Lung (tissue), 16 donors: ENCODE results near the gene ICE1. TPM values are rescaled to one million over a fixed set of nuclear protein-coding genes. Genes with fewer than 3 reads are reported as not detected.

Experiments used
- ATAC-seq: fragments of 200-7000 bp; cut with Tn5 transposase; one replicate; pipeline ENCODE4 v1.9.1; 2020; ENCODE audit warnings: moderate number of reproducible peaks; ENCODE audit not compliant: insufficient read depth, low FRiP score
- DNase-seq, 3 donors: peaks; one replicate each; pipeline ENCODE4 v3.0.0-alpha.2; 2013 to 2017
- H3K27ac ChIP-seq, 2 donors: one replicate each; pipeline ENCODE4 v1.5.1; 2013; ENCODE audit warnings: mild to moderate bottlenecking in 2 of 2, moderate library complexity in 2 of 2, control low read depth in 1 of 2, inconsistent platforms in 1 of 2, low read depth in 1 of 2, low read length in 1 of 2
- H3K27me3 ChIP-seq, 3 donors: one replicate each; pipeline ENCODE4 v1.5.1; 2013; ENCODE audit warnings: low read length in 2 of 3; ENCODE audit not compliant: control insufficient read depth in 3 of 3, insufficient read depth in 3 of 3
- H3K36me3 ChIP-seq, 4 donors: one replicate each; pipeline ENCODE4 v1.5.1; 2013; ENCODE audit warnings: low read length in 4 of 4, mild to moderate bottlenecking in 1 of 4, moderate library complexity in 1 of 4; ENCODE audit not compliant: control insufficient read depth in 4 of 4, insufficient read depth in 4 of 4
- H3K4me1 ChIP-seq, 5 donors: one replicate each; pipeline ENCODE4 v1.5.1; 2013; ENCODE audit warnings: low read length in 5 of 5, mild to moderate bottlenecking in 2 of 5, moderate library complexity in 1 of 5; ENCODE audit not compliant: control insufficient read depth in 5 of 5, insufficient read depth in 5 of 5
- H3K4me3 ChIP-seq: one replicate; pipeline ENCODE4 v1.5.1; 2013; ENCODE audit warnings: mild to moderate bottlenecking, control low read depth, moderate library complexity
- H3K9ac ChIP-seq, 2 donors: one replicate each; pipeline ENCODE4 v1.5.1; 2013; ENCODE audit warnings: low read length in 2 of 2, control low read depth in 1 of 2; ENCODE audit not compliant: insufficient read depth in 1 of 2
- H3K9me3 ChIP-seq, 4 donors: one replicate each; pipeline ENCODE4 v1.5.1; 2013; ENCODE audit warnings: low read length in 3 of 4, mild to moderate bottlenecking in 1 of 4, moderate library complexity in 1 of 4; ENCODE audit not compliant: control insufficient read depth in 4 of 4, insufficient read depth in 3 of 4
- WGBS, 2 donors: extraction: QIAGEN DNeasy Blood & Tissue Kit; methylation state at CpG; one replicate each; pipeline ENCODE4 v1.1.7; 2013; 5-methylcytosine and 5-hydroxymethylcytosine counted together
- long read RNA-seq, 5 donors: transcript quantifications; one replicate each; lab custom pipeline, GENCODE V29; 2026
- polyA plus RNA-seq, 2 donors: library from polyadenylated mRNA; stranded (reverse); fragments of 200-250 nt; gene quantifications; one replicate each; pipeline ENCODE4 v1.2.1, GENCODE V29; 2013
- total RNA-seq, 2 donors: library from RNA; depleted of rRNA in 1 of 2; stranded (reverse); fragments of >200 nt in 1 of 2; gene quantifications; one replicate each; pipeline ENCODE4 v1.2.1, GENCODE V29; 2014 to 2021
- TF ChIP-seq, protein P1 (sequence below): IDR thresholded peaks from 2 replicates; pipeline ENCODE4 v1.5.1; 2012; ENCODE audit warnings: mild to moderate bottlenecking; ENCODE audit errors: control extremely low read depth, extremely low read depth
- donor health status: control.
- donor health status: control.
- donor health status: Bipolar disorder and iron deficiency.
- donor health status: healthy.
- donor health status: DM: yes; HTN: yes; CAD: no.

Gene ICE1, protein sequence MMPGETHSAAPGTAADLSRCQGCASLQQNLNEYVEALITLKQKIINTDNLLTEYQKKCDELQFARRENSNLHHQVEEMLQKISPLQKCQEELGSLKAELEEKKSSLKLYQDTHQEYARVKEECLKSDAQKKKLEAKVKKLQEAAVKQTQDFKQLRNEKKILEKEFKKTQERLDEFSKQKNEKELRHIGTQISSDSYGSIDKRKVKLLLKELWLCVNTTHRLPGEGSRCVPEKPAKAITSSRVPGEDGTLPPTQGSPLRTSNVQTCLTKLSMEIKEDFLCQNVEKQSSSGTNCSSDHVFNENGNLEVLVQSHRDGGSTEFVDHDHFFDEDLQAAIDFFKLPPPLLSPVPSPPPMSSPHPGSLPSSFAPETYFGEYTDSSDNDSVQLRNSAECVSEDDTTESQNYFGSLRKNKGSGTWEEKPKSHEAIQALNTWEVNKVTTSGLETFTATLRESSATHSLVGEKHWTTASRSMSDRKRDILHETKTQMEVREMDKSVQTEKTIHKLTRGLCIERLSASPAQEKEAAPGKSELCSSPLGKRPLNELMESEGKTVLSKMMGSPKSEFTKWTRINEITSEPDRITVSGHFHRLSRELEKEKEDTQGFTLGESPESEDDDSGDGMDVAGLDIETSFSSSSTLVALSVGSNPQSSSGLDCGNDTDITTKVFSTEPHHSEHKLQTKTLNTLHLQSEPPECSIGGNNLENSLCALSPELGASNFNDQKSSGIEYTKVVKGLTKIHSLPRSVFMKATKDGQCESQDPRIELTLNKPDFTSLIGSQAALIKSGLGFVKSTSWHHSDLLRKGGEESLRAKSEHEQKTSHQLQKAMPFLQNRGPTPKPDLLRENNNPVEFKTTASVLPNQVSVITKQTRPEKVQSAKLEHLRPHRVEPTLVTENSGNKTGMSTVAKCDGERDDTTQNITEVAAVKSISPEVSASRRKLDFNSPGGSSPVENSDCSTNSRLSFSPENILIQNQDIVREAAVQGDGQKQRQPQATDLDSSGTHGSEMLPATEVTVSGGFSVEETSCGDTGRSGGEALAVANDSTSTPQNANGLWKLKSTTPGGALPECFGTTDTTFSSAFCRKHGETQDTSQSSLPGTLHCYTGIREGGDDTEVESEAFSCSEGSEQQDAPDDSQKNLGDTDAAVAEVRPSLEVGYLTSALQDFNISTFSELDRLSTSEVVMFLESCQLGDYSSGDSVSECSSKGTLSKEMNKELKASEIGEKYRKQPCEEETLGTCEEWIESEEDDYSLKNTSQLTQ (N-terminal part only)
- total RNA-seq: 10 to 100 TPM; 21.7 to 33.3 TPM
- 1 to 10 TPM; 4.9 to 7.9 TPM for polyA plus RNA-seq
- long read RNA-seq, donor 1, partial matches to known transcripts: 0 of 9 reads
- long read RNA-seq, donor 1, other reads (novel, unspliced or antisense): 9 of 9 reads
- long read RNA-seq, donor 2: 0 reads
- long read RNA-seq, donor 3: 0 reads
- long read RNA-seq, donor 4: 0 reads
- long read RNA-seq, donor 5, partial matches to known transcripts: 5 of 12 reads
- long read RNA-seq, donor 5, other reads (novel, unspliced or antisense): 6 of 12 reads

DNA sequence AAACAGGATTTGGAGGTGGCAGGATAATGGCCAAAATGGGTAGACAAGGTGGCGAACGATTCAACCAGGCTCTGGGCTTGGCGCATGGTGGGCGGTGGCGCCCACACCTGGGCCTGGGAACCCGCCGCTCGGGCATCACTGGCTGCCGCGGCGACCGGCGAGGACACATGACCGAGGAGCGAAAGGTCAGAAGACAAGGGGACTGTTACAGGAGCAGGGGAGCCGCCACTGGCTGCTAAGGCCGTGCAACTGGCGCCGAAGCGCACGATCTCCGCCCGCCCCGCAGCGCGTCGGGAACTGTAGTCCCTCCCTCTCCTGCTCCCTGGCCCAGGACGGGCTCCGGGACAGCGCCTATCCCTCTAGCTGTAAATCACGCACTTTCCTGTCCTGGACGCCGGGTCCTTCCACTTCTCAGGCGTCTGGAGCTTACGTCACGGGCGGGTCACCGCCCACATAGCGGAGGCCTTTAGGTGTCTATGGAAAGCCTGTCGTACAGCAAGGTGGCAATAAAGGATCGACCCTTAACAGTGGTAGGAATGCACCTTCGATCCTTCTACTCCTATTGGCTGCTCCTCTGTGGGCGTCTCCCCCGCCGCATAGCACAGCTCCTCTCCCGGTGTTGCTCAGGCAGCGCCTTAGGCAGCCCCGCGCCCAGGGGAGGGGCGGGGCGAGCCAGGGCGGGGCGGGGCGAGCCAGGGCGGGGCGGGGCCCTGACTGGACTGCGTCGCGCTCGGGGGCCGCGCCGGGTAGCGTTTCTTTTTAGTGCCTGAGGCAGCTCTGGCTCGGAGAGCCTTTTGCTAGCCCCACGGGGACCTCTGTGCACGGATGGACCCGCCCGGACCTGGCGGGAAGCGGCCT, at the start of gene ICE1:
Gene ICE1, plus strand, starts transcription at position 717 of the 858 bp plus-strand sequence. CDS start 239 bp downstream, outside the sequence.
- TF ChIP-seq, protein P1, sequence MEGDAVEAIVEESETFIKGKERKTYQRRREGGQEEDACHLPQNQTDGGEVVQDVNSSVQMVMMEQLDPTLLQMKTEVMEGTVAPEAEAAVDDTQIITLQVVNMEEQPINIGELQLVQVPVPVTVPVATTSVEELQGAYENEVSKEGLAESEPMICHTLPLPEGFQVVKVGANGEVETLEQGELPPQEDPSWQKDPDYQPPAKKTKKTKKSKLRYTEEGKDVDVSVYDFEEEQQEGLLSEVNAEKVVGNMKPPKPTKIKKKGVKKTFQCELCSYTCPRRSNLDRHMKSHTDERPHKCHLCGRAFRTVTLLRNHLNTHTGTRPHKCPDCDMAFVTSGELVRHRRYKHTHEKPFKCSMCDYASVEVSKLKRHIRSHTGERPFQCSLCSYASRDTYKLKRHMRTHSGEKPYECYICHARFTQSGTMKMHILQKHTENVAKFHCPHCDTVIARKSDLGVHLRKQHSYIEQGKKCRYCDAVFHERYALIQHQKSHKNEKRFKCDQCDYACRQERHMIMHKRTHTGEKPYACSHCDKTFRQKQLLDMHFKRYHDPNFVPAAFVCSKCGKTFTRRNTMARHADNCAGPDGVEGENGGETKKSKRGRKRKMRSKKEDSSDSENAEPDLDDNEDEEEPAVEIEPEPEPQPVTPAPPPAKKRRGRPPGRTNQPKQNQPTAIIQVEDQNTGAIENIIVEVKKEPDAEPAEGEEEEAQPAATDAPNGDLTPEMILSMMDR: no peak
- no peaks in the 10 kb centered on the region for H3K9me3 ChIP-seq
- H3K4me3 ChIP-seq: peak within 1 kb of the TSS; percentile 98
- peak within 1 kb of the TSS; percentile 91 to 99 for H3K9ac ChIP-seq
- H3K4me1 ChIP-seq: peaks cover 9 to 27% (median 19%) of the 10 kb centered on the region in 5 donors
- no peaks in the 10 kb centered on the region for H3K36me3 ChIP-seq
- H3K27me3 ChIP-seq: no peaks in the 10 kb centered on the region
- ATAC-seq (peak; percentile 97), DNase-seq (peak; percentile 98 to 99 (median 98))
- H3K27ac ChIP-seq: peak within 1 kb of the TSS; percentile 93 to 95
- WGBS, 2 donors: 0 to 1% methylated on average over 59 to 71 of the region's 71 CpGs

DNA sequence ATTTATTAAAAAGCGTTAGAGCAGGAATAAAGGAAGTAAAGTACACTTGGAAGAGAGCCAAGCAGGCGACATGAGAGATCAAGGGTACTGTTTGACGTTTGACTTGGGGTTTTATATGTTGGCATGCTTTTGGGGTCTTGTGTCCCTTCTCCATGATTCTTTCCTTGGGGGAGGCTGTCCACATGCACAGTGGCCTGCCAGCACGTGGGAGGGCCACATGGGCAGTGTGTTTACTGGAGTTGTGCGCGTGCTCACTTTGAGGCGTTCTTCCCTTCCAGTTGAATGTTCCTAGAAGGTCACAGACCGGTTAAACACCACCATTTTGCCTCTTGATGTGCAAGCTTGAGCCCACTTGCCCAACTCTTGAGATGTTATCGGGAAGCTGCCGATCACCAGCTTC, 49.5 kb upstream of the ICE1 start:
- no peaks in the 10 kb centered on the region for H3K27me3 ChIP-seq
- TF ChIP-seq, protein P1: no peak
- no peak overlapping the region for H3K27ac ChIP-seq
- H3K9ac ChIP-seq: no peak overlapping the region
- no peak overlapping the region for H3K4me3 ChIP-seq
- H3K36me3 ChIP-seq: no peaks in the 10 kb centered on the region
- H3K9me3 ChIP-seq: peaks cover 0 to 2% (median 0%) of the 10 kb centered on the region in 4 donors
- no peak for DNase-seq
- ATAC-seq: no peak
- H3K4me1 ChIP-seq: no peaks in the 10 kb centered on the region
- WGBS, 2 donors: 76 to 82% methylated on average over 10 of the region's 10 CpGs
